HEK293 (cell line): ENCODE measurements around the gene TBXA2R.

ENCODE experiments used
- CTCF ChIA-PET: fragments of 350-600 bp; formaldehyde crosslinking; extraction: SDS; loops from one replicate; lab custom pipeline; 2021; ENCODE audit warnings: antibody characterized with exemption; lab: Yijun Ruan, JAX
- POLR2A ChIA-PET: fragments of 300-600 bp; formaldehyde crosslinking; extraction: SDS; loops from one replicate; lab custom pipeline; 2020; ENCODE audit warnings: antibody characterized with exemption, inconsistent platforms; lab: Yijun Ruan, JAX
- H3K27ac ChIP-seq: fragments of 200-500 bp; sonication (Bioruptor generic); 2 replicates; pipeline ENCODE4 v1.5.1; 2014; ENCODE audit warnings: low read depth, low read length, control low read depth, inconsistent platforms; ENCODE audit errors: extremely low read depth
- H3K36me3 ChIP-seq, 2 experiments: fragments of 200-500 bp in 1 of 2; sonication (Bioruptor generic) in 1 of 2; 1 replicate in 1 of 2; 2 replicates in 1 of 2; pipeline ENCODE4 v1.5.1; 2014 to 2017; ENCODE audit warnings: inconsistent platforms in 2 of 2, low read length in 2 of 2; ENCODE audit not compliant: control insufficient read depth in 2 of 2, insufficient read depth in 1 of 2
- H3K4me1 ChIP-seq: fragments of 200-500 bp; sonication (Bioruptor generic); 2 replicates; pipeline ENCODE4 v1.5.1; 2014; ENCODE audit warnings: mild to moderate bottlenecking, low read length, inconsistent platforms; ENCODE audit not compliant: control insufficient read depth, insufficient read depth
- H3K4me3 ChIP-seq: 2 replicates; pipeline ENCODE4 v1.5.1; 2011; ENCODE audit warnings: low read depth, mild to moderate bottlenecking, control low read depth, low read length, moderate library complexity
- H3K9me3 ChIP-seq: fragments of 200-500 bp; sonication (Bioruptor generic); 2 replicates; pipeline ENCODE4 v1.5.1; 2014; ENCODE audit warnings: low read depth, low read length, inconsistent platforms; ENCODE audit not compliant: control insufficient read depth, insufficient read depth
- GLIS1 ChIP-seq: fragments of 450-650 bp; formaldehyde crosslinking; IDR thresholded peaks from 2 replicates; pipeline ENCODE4 v1.5.1; 2016; ENCODE audit warnings: missing biosample characterization, missing genetic modification characterization
- KLF8 ChIP-seq: fragments of 450-650 bp; formaldehyde crosslinking; IDR thresholded peaks from 2 replicates; pipeline ENCODE4 v1.5.1; 2016; ENCODE audit warnings: missing biosample characterization, missing genetic modification characterization
- MYNN ChIP-seq: fragments of 450-650 bp; formaldehyde crosslinking; IDR thresholded peaks from 2 replicates; pipeline ENCODE4 v1.5.1; 2016; ENCODE audit warnings: missing biosample characterization, missing genetic modification characterization, borderline replicate concordance
- MZF1 ChIP-seq: fragments of 450-650 bp; formaldehyde crosslinking; IDR thresholded peaks from 2 replicates; pipeline ENCODE4 v1.5.1; 2017; ENCODE audit warnings: missing biosample characterization, missing genetic modification characterization, borderline replicate concordance
- RBAK ChIP-seq: fragments of 450-650 bp; formaldehyde crosslinking; IDR thresholded peaks from 2 replicates; pipeline ENCODE4 v1.5.1; 2016; ENCODE audit warnings: missing biosample characterization, missing genetic modification characterization
- REPIN1 ChIP-seq: fragments of 450-650 bp; formaldehyde crosslinking; IDR thresholded peaks from 2 replicates; pipeline ENCODE4 v1.5.1; 2017; ENCODE audit warnings: missing biosample characterization, missing genetic modification characterization, low read depth
- SCRT1 ChIP-seq: fragments of 450-650 bp; formaldehyde crosslinking; IDR thresholded peaks from 2 replicates; pipeline ENCODE4 v1.5.1; 2016; ENCODE audit warnings: missing biosample characterization, missing genetic modification characterization, borderline replicate concordance
- ZBTB17 ChIP-seq: fragments of 450-650 bp; formaldehyde crosslinking; IDR thresholded peaks from 2 replicates; pipeline ENCODE4 v1.5.1; 2016; ENCODE audit warnings: missing biosample characterization, missing genetic modification characterization
- ZBTB21 ChIP-seq: fragments of 450-650 bp; formaldehyde crosslinking; IDR thresholded peaks from 2 replicates; pipeline ENCODE4 v1.5.1; 2017; ENCODE audit warnings: missing biosample characterization, missing genetic modification characterization
- ZFP37 ChIP-seq: fragments of 450-650 bp; formaldehyde crosslinking; IDR thresholded peaks from 2 replicates; pipeline ENCODE4 v1.5.1; 2016; ENCODE audit warnings: missing biosample characterization, missing genetic modification characterization
- ZNF266 ChIP-seq: fragments of 450-650 bp; formaldehyde crosslinking; IDR thresholded peaks from 2 replicates; pipeline ENCODE4 v1.5.1; 2016; ENCODE audit warnings: missing biosample characterization, missing genetic modification characterization, low read depth
- ZNF324 ChIP-seq: fragments of 450-650 bp; formaldehyde crosslinking; IDR thresholded peaks from 2 replicates; pipeline ENCODE4 v1.5.1; 2016; ENCODE audit warnings: missing biosample characterization, missing genetic modification characterization
- ZNF341 ChIP-seq: fragments of 450-650 bp; formaldehyde crosslinking; IDR thresholded peaks from 2 replicates; pipeline ENCODE4; 2016; ENCODE audit warnings: low read depth, missing biosample characterization, missing genetic modification characterization
- ZNF544 ChIP-seq: fragments of 450-650 bp; formaldehyde crosslinking; IDR thresholded peaks from 2 replicates; pipeline ENCODE4 v1.5.0; 2017; ENCODE audit warnings: missing biosample characterization, missing genetic modification characterization
- TF ChIP-seq, protein P1 (sequence below): fragments of 450-650 bp; formaldehyde crosslinking; IDR thresholded peaks from 2 replicates; pipeline ENCODE4 v1.5.1; 2016; ENCODE audit warnings: missing biosample characterization, missing genetic modification characterization
- TF ChIP-seq, protein P2 (sequence below): fragments of 450-650 bp; IDR thresholded peaks from 2 replicates; pipeline ENCODE4 v1.5.1; 2018; ENCODE audit warnings: missing biosample characterization, missing genetic modification characterization

Gene TBXA2R

DNA sequence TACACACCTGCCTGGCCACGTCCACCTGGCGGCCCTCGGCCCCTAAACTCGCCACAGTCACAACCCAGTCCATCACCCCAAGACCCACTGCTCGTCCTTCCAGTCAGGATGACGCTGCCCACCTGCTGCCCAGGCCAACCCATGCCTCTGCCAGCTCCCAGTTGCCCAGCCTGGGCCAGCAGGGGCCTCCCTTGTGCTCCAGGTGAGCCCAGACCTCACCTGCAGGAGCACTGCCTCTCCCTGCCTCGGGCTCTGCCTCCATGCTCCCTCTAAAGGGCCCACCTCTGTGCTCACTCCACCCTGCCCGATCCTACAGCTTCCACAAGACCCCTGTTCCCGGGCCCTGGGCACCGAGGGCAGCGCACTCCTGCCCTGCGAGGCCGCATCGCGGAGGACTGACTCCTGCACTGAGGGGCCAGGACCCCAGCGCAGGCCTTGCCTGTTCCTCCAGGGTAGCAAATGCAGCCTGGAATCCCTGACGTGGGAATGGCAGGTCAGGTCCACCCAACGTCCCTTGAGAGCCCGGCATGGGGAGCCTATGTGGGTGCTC, 27.9 kb upstream of the TBXA2R start:
- TF ChIP-seq SCRT1 (tag by site-specific recombination), result no peak
- ChIA-PET POLR2A (no interaction called here), CTCF (no interaction called here)
- no peaks in the 10 kb centered on the region for H3K4me1 ChIP-seq
- peaks cover 0 to 29% of the 10 kb centered on the region in 2 experiments; a peak in 2 of 3 replicates for H3K36me3 ChIP-seq
- no peaks in the 10 kb centered on the region for H3K9me3 ChIP-seq
- H3K27ac ChIP-seq, result no peak overlapping the region
- no peak overlapping the region for H3K4me3 ChIP-seq

DNA sequence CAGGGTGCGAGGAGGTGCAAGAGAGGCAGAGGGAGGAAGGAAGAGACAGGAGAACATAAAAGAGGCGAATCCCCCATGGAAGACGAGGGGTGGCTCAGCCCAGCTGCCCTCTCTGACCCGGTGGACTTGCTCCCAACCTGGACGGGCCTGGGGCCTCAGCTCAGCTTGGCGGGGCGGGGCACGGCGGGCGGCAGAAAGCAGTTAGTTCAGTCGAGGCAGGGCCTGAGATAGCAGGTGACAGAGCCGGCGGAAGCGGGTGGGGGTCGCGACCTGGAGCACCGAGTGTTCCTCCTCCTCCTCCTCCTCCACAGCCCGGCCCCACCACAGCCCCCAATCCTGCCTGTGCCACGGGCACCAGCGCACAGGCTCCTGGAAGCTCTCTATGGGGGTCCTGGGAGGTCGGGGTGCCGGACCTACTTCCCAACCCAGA, 26.9 kb upstream of the TBXA2R start:
- no peaks in the 10 kb centered on the region for H3K4me1 ChIP-seq
- no peaks in the 10 kb centered on the region for H3K9me3 ChIP-seq
- H3K36me3 ChIP-seq, result peaks cover 0 to 21% of the 10 kb centered on the region in 2 experiments; a peak in 1 of 3 replicates
- no peak overlapping the region for H3K27ac ChIP-seq
- H3K4me3 ChIP-seq, result no peak overlapping the region
- TF ChIP-seq, protein P1, sequence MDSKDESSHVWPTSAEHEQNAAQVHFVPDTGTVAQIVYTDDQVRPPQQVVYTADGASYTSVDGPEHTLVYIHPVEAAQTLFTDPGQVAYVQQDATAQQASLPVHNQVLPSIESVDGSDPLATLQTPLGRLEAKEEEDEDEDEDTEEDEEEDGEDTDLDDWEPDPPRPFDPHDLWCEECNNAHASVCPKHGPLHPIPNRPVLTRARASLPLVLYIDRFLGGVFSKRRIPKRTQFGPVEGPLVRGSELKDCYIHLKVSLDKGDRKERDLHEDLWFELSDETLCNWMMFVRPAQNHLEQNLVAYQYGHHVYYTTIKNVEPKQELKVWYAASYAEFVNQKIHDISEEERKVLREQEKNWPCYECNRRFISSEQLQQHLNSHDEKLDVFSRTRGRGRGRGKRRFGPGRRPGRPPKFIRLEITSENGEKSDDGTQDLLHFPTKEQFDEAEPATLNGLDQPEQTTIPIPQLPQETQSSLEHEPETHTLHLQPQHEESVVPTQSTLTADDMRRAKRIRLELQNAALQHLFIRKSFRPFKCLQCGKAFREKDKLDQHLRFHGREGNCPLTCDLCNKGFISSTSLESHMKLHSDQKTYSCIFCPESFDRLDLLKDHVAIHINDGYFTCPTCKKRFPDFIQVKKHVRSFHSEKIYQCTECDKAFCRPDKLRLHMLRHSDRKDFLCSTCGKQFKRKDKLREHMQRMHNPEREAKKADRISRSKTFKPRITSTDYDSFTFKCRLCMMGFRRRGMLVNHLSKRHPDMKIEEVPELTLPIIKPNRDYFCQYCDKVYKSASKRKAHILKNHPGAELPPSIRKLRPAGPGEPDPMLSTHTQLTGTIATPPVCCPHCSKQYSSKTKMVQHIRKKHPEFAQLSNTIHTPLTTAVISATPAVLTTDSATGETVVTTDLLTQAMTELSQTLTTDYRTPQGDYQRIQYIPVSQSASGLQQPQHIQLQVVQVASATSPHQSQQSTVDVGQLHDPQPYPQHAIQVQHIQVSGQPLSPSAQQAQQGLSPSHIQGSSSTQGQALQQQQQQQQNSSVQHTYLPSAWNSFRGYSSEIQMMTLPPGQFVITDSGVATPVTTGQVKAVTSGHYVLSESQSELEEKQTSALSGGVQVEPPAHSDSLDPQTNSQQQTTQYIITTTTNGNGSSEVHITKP (tag by site-specific recombination), result 0 out of 2 replicates have a peak, but pooled peaks have one; percentile 14
- TF ChIP-seq ZBTB21 (tag by site-specific recombination), result no peak
- POLR2A ChIA-PET, result no interaction called here
- CTCF ChIA-PET, result interaction anchor here (0.6 kb wide), 1 partner anchor 88 kb away, joined by 3 read pairs; no protein-coding TSS in a partner anchor

DNA sequence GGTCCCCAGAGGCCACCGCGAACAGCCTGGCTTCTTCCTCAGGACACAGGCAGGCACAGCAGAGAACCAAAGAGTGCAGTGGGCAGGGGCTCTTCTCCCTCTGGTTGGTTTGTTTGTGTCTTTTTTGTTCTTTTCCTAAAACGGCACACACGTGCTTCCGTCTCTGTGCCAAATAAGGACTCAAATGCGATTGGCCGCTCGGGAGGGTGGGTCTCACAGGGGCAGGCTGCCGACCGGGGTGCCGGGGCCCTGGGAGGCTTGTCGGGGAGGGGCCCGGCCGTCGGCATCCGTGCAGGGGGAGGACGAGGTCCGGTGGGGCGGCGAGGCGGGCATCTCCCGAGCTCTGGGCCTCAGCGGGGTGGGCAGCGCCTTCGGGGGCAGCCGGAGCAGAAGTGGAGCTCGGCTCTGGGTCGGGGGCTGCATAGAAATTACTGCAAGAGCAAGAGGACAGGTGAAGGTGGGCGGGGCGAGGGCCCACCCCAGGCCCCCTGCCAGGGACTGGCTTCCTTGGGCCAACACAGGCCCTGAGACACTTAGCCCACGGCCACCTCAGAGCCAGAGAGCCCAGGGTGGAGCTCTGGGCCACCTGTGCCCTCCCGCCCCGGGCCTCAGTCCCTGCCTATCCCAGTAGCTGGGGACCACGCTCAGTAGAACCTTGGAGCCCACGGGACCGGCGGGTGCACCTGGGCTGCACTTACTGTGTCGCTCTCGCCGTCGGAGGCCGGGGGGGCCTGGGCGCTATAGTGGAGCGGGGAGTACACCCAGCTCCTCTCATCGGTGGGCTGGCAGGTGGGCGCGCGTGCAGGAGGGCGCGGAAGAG, 26.3 kb upstream of the TBXA2R start:
- Histone ChIP-seq H3K27ac (no peak overlapping the region), H3K36me3 (peaks cover 0 to 16% of the 10 kb centered on the region in 2 experiments; a peak in 1 of 3 replicates), H3K4me3 (no peak overlapping the region), H3K4me1 (no peaks in the 10 kb centered on the region), H3K9me3 (no peaks in the 10 kb centered on the region)
- CTCF ChIA-PET, result no interaction called here
- TF ChIP-seq REPIN1 (tag by site-specific recombination) (no peak), MZF1 (tag by site-specific recombination) (no peak), ZNF341 (no peak), RBAK (tag by site-specific recombination) (no peak), ZBTB17 (no peak), MYNN (tag by site-specific recombination) (no peak), ZNF266 (tag by site-specific recombination) (no peak), ZFP37 (tag by site-specific recombination) (no peak), ZNF544 (tag by site-specific recombination) (no peak), GLIS1 (no peak), ZNF324 (tag by site-specific recombination) (no peak), KLF8 (tag by site-specific recombination) (no peak)
- TF ChIP-seq, protein P2, sequence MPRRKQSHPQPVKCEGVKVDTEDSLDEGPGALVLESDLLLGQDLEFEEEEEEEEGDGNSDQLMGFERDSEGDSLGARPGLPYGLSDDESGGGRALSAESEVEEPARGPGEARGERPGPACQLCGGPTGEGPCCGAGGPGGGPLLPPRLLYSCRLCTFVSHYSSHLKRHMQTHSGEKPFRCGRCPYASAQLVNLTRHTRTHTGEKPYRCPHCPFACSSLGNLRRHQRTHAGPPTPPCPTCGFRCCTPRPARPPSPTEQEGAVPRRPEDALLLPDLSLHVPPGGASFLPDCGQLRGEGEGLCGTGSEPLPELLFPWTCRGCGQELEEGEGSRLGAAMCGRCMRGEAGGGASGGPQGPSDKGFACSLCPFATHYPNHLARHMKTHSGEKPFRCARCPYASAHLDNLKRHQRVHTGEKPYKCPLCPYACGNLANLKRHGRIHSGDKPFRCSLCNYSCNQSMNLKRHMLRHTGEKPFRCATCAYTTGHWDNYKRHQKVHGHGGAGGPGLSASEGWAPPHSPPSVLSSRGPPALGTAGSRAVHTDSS, result no peak
- POLR2A ChIA-PET, result no interaction called here
